HG03469 (cell line): ENCODE results near the gene HTR3C.
"Not testable (repeated sequence)": the region's sequence is repeated elsewhere in the genome, so short reads cannot be mapped to it uniquely, and the experiment has no call there.

Experiments used
- ATAC-seq: cut with Tn5 transposase; IDR thresholded peaks from one replicate; pipeline ENCODE4 v1.9.1; 2021; ENCODE audit warnings: mild to moderate bottlenecking, moderate library complexity, moderate number of reproducible peaks; ENCODE audit not compliant: unreplicated experiment

Gene HTR3C

GRCh38 chr3:184030536-184030935 is 22.3 kb upstream of the HTR3C start:
- ATAC-seq, result no peak

- no peak for ATAC-seq
Measured at GRCh38 chr3:184031187-184031792, 21.6 kb upstream of the HTR3C start, which contains the start of gene HTR3D. Gene HTR3D (plus strand): TSS chr3:184031742. CDS start chr3:184031742, 0 bp downstream.

GRCh38 chr3:184037816-184038215 is 15.0 kb upstream of the HTR3C start:
- no peak for ATAC-seq

- ATAC-seq, result not testable (repeated sequence)
Measured at GRCh38 chr3:184038307-184038706, 14.5 kb upstream of the HTR3C start.

- ATAC-seq, result no peak
Measured at GRCh38 chr3:184039414-184039813, 13.4 kb upstream of the HTR3C start.

GRCh38 chr3:184040010-184040409 is 12.8 kb upstream of the HTR3C start:
- ATAC-seq, result no peak

DNA sequence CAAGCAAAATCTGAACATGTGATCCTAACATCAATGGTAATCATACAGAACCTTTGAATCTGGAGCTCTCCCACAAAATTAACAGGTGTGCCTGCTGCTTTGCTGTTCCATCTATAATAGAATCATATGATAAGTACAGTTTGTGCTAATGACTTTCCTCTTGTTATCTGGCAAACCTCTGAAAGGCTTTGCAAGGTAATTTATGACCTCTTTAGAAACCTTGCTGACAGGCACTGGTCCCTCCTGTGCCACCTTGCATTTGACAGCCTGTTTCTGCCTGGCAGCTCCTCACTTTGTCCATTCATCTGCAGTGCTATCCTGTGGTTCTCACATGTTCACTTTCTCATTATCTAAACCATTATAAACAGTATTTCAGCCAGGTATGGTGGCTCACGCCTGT is 10.2 kb upstream of the HTR3C start:
- no peak for ATAC-seq

DNA sequence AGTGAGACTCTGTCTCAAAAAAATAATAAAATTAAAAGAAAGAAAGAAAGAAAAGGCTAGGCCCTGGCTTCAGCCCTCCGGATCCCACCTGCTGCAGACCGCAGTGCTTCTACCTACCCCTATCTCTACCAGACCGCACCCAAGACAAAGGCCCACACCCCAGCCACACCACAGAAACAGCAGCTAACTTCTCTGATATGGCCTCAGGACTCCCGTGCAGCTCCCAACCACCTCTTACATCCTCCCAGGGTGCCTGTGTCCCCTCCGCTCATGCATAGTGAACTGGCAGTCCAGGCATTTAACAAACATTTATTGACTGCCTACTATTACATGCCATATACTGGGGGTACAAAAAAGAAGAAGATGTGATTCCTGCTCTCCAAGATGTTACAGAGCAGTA is 6.9 kb upstream of the HTR3C start:
- ATAC-seq, result no peak

GRCh38 chr3:184050217-184050847 is 2.5 kb upstream of the HTR3C start:
- ATAC-seq, result no peak

GRCh38 chr3:184058029-184058428 is 5.2 kb downstream of the HTR3C start:
- no peak for ATAC-seq

- ATAC-seq, result no peak
Measured at GRCh38 chr3:184059424-184059823, 6.6 kb downstream of the HTR3C start.

DNA sequence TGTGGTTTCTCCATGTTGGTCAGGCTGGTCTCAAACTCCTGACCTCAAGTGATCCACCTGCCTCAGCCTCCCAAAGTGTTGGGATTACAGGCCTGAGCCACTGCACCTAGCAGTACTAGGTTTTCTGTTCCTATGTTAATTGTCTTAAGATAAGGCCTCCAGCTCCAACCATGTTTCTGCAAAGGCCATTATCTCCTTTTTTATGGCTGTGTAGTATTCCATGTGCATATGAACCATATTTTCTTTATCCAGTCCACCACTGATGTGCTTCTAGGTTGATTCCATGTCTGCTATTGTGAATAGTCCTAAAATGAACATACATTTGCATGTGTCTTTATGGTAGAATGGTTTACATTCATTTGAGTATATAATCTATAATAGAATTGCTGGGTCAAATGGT is 9.8 kb downstream of the HTR3C start:
- ATAC-seq, result no peak

GRCh38 chr3:184066211-184066610 is 13.4 kb downstream of the HTR3C start:
- ATAC-seq, result no peak

GRCh38 chr3:184067573-184068055 is 14.8 kb downstream of the HTR3C start:
- ATAC-seq, result no peak

GRCh38 chr3:184068344-184068743 is 15.5 kb downstream of the HTR3C start:
- no peak for ATAC-seq

- ATAC-seq, result not testable (repeated sequence)
Measured at GRCh38 chr3:184071142-184071541, 18.3 kb downstream of the HTR3C start.

- ATAC-seq, result no peak
Measured at GRCh38 chr3:184073621-184074020, 20.8 kb downstream of the HTR3C start.

DNA sequence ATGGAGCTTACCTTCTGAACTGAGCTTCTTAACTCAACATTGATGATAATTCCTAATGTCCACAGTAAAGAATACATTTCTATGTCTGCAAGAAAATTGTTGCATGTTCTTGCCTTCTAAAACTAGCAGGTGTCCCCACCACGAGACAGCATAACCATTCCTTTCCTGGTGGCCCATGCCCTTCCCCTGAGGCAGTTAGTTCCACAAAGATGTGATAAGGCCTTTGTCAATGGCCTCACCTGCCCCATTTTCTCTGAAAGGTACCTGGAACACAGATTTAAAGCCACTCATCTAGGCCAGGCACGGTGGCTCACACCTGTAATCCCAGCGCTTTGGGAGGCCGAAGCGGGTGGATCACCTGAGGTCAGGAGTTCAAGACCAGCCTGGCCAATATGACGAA is 23.1 kb downstream of the HTR3C start:
- ATAC-seq, result no peak

GRCh38 chr3:184077881-184078280 is 25.0 kb downstream of the HTR3C start:
- no peak for ATAC-seq

DNA sequence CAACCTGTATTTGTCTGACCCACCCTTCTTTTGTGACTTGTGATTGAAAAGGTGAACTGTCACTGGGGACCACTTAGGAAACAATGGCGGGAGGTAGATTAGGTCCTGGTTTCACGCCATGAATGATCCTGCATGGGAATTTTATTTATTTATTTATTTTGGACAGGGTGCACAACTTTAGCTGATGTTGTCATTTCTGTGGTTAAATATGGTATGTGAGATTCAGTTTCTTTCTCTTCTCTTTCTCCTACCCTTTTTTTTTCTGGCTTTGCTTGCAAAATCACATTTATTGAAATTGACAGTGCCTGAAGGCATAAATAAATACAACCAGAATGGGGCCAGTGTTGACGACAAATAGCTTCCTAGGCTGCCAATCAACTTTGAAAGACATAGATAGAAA is 26.0 kb downstream of the HTR3C start:
- ATAC-seq, result no peak

- ATAC-seq, result no peak
Measured at GRCh38 chr3:184081116-184081830, 28.4 kb downstream of the HTR3C start.

DNA sequence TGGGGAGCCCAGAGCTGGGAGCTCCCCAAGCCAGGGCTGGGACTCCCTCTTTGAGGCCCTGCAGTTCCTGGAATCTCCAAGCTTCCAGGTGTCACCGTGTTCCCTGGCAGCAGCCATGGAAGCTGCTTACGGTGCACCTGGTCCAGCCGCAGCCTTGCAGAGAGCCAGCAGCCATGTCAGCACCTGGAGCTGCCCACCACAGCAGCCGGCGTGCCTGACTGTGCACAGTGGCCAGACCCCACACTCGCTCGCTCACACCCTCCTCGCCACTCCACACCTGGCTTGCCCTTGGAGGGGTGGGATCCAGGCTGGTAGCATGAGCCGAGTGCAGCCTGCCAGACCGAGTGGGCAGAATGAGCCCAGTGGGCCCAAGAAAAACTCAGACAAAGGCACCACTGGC is 29.2 kb downstream of the HTR3C start:
- no peak for ATAC-seq
